Measurements from ENCODE around the gene PSMC6. TPM values are rescaled to one million over a fixed set of nuclear protein-coding genes. Genes with fewer than 3 reads are reported as not detected.

PSMC6 gene
- total and polyA plus RNA-seq, 4 donors, result 69.5 to 165 (median 82.6) TPM

- Histone ChIP-seq H3K4me1 (ENCODE audit: control insufficient read depth in 5 of 5, insufficient read depth in 5 of 5, low read length in 5 of 5) (peaks cover 0 to 9% (median 0%) of the 10 kb centered on the region in 5 donors), H3K9me3 (ENCODE audit: control insufficient read depth in 4 of 4, insufficient read depth in 3 of 4, low read length in 3 of 4) (no peaks in the 10 kb centered on the region), H3K27ac (ENCODE audit: low read depth in 1 of 2, low read length in 1 of 2) (peak overlapping the region in 1 of 2 donors; percentile 74), H3K9ac (ENCODE audit: insufficient read depth in 1 of 2, low read length in 2 of 2) (no peak overlapping the region), H3K36me3 (ENCODE audit: control insufficient read depth in 4 of 4, insufficient read depth in 4 of 4, low read length in 4 of 4) (peaks cover 0 to 11% (median 1%) of the 10 kb centered on the region in 4 donors), H3K4me3 (no peak overlapping the region), H3K27me3 (ENCODE audit: control insufficient read depth in 3 of 3, insufficient read depth in 3 of 3, low read length in 2 of 3) (no peaks in the 10 kb centered on the region)
- no peak for ATAC-seq (ENCODE audit: insufficient read depth, low FRiP score)
- no peak for DNase-seq
- TF ChIP-seq, protein P1, sequence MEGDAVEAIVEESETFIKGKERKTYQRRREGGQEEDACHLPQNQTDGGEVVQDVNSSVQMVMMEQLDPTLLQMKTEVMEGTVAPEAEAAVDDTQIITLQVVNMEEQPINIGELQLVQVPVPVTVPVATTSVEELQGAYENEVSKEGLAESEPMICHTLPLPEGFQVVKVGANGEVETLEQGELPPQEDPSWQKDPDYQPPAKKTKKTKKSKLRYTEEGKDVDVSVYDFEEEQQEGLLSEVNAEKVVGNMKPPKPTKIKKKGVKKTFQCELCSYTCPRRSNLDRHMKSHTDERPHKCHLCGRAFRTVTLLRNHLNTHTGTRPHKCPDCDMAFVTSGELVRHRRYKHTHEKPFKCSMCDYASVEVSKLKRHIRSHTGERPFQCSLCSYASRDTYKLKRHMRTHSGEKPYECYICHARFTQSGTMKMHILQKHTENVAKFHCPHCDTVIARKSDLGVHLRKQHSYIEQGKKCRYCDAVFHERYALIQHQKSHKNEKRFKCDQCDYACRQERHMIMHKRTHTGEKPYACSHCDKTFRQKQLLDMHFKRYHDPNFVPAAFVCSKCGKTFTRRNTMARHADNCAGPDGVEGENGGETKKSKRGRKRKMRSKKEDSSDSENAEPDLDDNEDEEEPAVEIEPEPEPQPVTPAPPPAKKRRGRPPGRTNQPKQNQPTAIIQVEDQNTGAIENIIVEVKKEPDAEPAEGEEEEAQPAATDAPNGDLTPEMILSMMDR (IDR thresholded peaks at IDR 0.05; ENCODE audit: control extremely low read depth, extremely low read depth), result no peak
Observed at GRCh38 chr14:52741865-52742264, 34.9 kb downstream of the PSMC6 start.

DNA sequence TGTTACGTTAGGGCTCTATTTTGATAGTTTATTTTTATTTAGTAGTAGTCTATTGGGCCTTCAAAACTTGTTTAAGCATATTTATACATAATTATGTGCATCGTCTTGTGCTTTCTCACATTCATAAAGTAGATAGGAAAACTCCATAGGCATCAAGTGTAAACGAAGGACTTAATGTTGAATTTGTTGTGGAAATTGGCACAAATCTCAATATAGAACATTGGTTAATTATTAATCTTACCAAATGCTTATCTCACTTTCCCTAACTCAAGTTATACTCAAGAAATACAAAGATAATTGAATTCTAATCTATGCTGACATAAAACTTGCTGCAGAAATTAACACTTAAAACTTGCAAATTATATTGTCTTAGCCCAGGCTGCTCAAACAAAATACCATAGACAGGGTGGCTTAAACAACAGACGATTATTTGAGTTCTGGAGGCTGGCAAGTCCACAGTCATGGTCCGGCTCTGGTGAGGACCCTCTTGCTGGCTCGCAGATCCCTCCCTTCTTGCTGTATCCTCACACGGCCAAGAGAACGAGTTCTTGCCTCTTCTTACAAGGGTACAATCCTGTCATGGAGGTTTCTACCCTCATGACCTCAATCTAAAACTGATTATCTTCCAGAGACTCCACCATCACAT is 41.8 kb downstream of the PSMC6 start:
- ATAC-seq (ENCODE audit: insufficient read depth, low FRiP score), result no peak
- 79 to 91% methylated on average over 8 of the region's 8 CpGs for WGBS, 2 donors

GRCh38 chr14:52755607-52756316 is 48.8 kb downstream of the PSMC6 start:
- DNase-seq (no peak), ATAC-seq (ENCODE audit: insufficient read depth, low FRiP score) (no peak)
- no peak overlapping the region for H3K4me3 ChIP-seq
- TF ChIP-seq, protein P1 (IDR thresholded peaks at IDR 0.05; ENCODE audit: control extremely low read depth, extremely low read depth), result no peak
- whole genome bisulfite sequencing, 2 donors, result 92 to 96% methylated on average over 5 of the region's 5 CpGs
- peaks cover 1 to 24% (median 4%) of the 10 kb centered on the region in 4 donors for H3K36me3 ChIP-seq (ENCODE audit: control insufficient read depth in 4 of 4, insufficient read depth in 4 of 4, low read length in 4 of 4)
- no peaks in the 10 kb centered on the region for H3K9me3 ChIP-seq (ENCODE audit: control insufficient read depth in 4 of 4, insufficient read depth in 3 of 4, low read length in 3 of 4)
- no peaks in the 10 kb centered on the region for H3K4me1 ChIP-seq (ENCODE audit: control insufficient read depth in 5 of 5, insufficient read depth in 5 of 5, low read length in 5 of 5)
- H3K9ac ChIP-seq (ENCODE audit: insufficient read depth in 1 of 2, low read length in 2 of 2), result no peak overlapping the region
- H3K27ac ChIP-seq (ENCODE audit: low read depth in 1 of 2, low read length in 1 of 2), result no peak overlapping the region
- H3K27me3 ChIP-seq (ENCODE audit: control insufficient read depth in 3 of 3, insufficient read depth in 3 of 3, low read length in 2 of 3), result no peaks in the 10 kb centered on the region

More for the DNA sequence above, 41.8 kb downstream of the PSMC6 start:
- Histone ChIP-seq H3K27me3 (ENCODE audit: control insufficient read depth in 3 of 3, insufficient read depth in 3 of 3, low read length in 2 of 3) (no peaks in the 10 kb centered on the region), H3K4me1 (ENCODE audit: control insufficient read depth in 5 of 5, insufficient read depth in 5 of 5, low read length in 5 of 5) (peaks cover 0 to 1% (median 0%) of the 10 kb centered on the region in 5 donors), H3K9ac (ENCODE audit: insufficient read depth in 1 of 2, low read length in 2 of 2) (no peak overlapping the region), H3K4me3 (no peak overlapping the region), H3K27ac (ENCODE audit: low read depth in 1 of 2, low read length in 1 of 2) (no peak overlapping the region), H3K9me3 (ENCODE audit: control insufficient read depth in 4 of 4, insufficient read depth in 3 of 4, low read length in 3 of 4) (no peaks in the 10 kb centered on the region), H3K36me3 (ENCODE audit: control insufficient read depth in 4 of 4, insufficient read depth in 4 of 4, low read length in 4 of 4) (peaks cover 0 to 20% (median 3%) of the 10 kb centered on the region in 4 donors)
- no peak for DNase-seq
- TF ChIP-seq, protein P1 (IDR thresholded peaks at IDR 0.05; ENCODE audit: control extremely low read depth, extremely low read depth), result no peak

Measured in lung (tissue), 12 donors.